ENCODE measurements around the gene SMC6.

Gene SMC6

GRCh38 chr2:17740203-17740602 is 13.4 kb downstream of the SMC6 start:
- no peak for TF ChIP-seq EZH2 (IDR thresholded peaks at IDR 0.05; ENCODE audit: borderline replicate concordance, low read depth, low read length, severe bottlenecking)
- TF ChIP-seq CTCF (IDR thresholded peaks at IDR 0.05; ENCODE audit: borderline replicate concordance, extremely low read depth, low read length, poor library complexity, severe bottlenecking): no peak
- DNase-seq (no peak), ATAC-seq (ENCODE audit: insufficient read depth, low read depth) (no peak)
- H3K9me3 ChIP-seq (ENCODE audit: insufficient read depth, low read length, severe bottlenecking): no peaks in the 10 kb centered on the region
- no peaks in the 10 kb centered on the region for H3K27me3 ChIP-seq (ENCODE audit: insufficient read depth, low read length, poor library complexity)
- H3K36me3 ChIP-seq (ENCODE audit: insufficient read depth, low read length): peaks cover 71% of the 10 kb centered on the region
- no peaks in the 10 kb centered on the region for H3K79me2 ChIP-seq (ENCODE audit: insufficient read depth, low read length)
- no peak overlapping the region for H3K27ac ChIP-seq (ENCODE audit: low read length)
- no peak overlapping the region for H3K9ac ChIP-seq (ENCODE audit: low read depth, low read length)
- no peaks in the 10 kb centered on the region for H3K4me1 ChIP-seq (ENCODE audit: insufficient read depth, low read length)
- H3K4me3 ChIP-seq (ENCODE audit: low read depth in 1 of 2, low read length in 2 of 2): no peak overlapping the region
- peaks cover 3% of the 10 kb centered on the region; the same call in 1 of the 2 replicates for H4K20me1 ChIP-seq (ENCODE audit: insufficient read depth, low read length)
- no peak overlapping the region for H2AFZ ChIP-seq (ENCODE audit: low read depth, low read length)
- H3K4me2 ChIP-seq (ENCODE audit: insufficient read depth, low read length): no peak overlapping the region

- Histone ChIP-seq H3K79me2 (ENCODE audit: insufficient read depth, low read length) (no peaks in the 10 kb centered on the region), H3K4me2 (ENCODE audit: insufficient read depth, low read length) (no peak overlapping the region), H2AFZ (ENCODE audit: low read depth, low read length) (no peak overlapping the region), H3K27me3 (ENCODE audit: insufficient read depth, low read length, poor library complexity) (no peaks in the 10 kb centered on the region), H3K9me3 (ENCODE audit: insufficient read depth, low read length, severe bottlenecking) (no peaks in the 10 kb centered on the region), H3K36me3 (ENCODE audit: insufficient read depth, low read length) (peaks cover 73% of the 10 kb centered on the region), H3K9ac (ENCODE audit: low read depth, low read length) (no peak overlapping the region), H3K4me3 (ENCODE audit: low read depth in 1 of 2, low read length in 2 of 2) (no peak overlapping the region), H4K20me1 (ENCODE audit: insufficient read depth, low read length) (0 out of 2 replicates have a peak, but pooled peaks cover 3% of the 10 kb centered on the region), H3K27ac (ENCODE audit: low read length) (no peak overlapping the region), H3K4me1 (ENCODE audit: insufficient read depth, low read length) (no peaks in the 10 kb centered on the region)
- DNase-seq: no peak
- TF ChIP-seq EZH2 (IDR thresholded peaks at IDR 0.05; ENCODE audit: borderline replicate concordance, low read depth, low read length, severe bottlenecking): no peak
- no peak for TF ChIP-seq CTCF (IDR thresholded peaks at IDR 0.05; ENCODE audit: borderline replicate concordance, extremely low read depth, low read length, poor library complexity, severe bottlenecking)
- ATAC-seq (ENCODE audit: insufficient read depth, low read depth): no peak
Measured at GRCh38 chr2:17736989-17737388, 16.6 kb downstream of the SMC6 start.

GRCh38 chr2:17735864-17736263 is 17.7 kb downstream of the SMC6 start:
- H3K27ac ChIP-seq (ENCODE audit: low read length): no peak overlapping the region
- no peaks in the 10 kb centered on the region for H3K27me3 ChIP-seq (ENCODE audit: insufficient read depth, low read length, poor library complexity)
- no peaks in the 10 kb centered on the region for H3K4me1 ChIP-seq (ENCODE audit: insufficient read depth, low read length)
- H3K4me3 ChIP-seq (ENCODE audit: low read depth in 1 of 2, low read length in 2 of 2): no peak overlapping the region
- no peak for TF ChIP-seq CTCF (IDR thresholded peaks at IDR 0.05; ENCODE audit: borderline replicate concordance, extremely low read depth, low read length, poor library complexity, severe bottlenecking)
- no peak for TF ChIP-seq EZH2 (IDR thresholded peaks at IDR 0.05; ENCODE audit: borderline replicate concordance, low read depth, low read length, severe bottlenecking)
- ATAC-seq (ENCODE audit: insufficient read depth, low read depth) (no peak), DNase-seq (no peak)
- H3K9me3 ChIP-seq (ENCODE audit: insufficient read depth, low read length, severe bottlenecking): no peaks in the 10 kb centered on the region
- H3K4me2 ChIP-seq (ENCODE audit: insufficient read depth, low read length): no peak overlapping the region
- no peaks in the 10 kb centered on the region for H3K79me2 ChIP-seq (ENCODE audit: insufficient read depth, low read length)
- H3K36me3 ChIP-seq (ENCODE audit: insufficient read depth, low read length): peaks cover 81% of the 10 kb centered on the region
- no peak overlapping the region for H2AFZ ChIP-seq (ENCODE audit: low read depth, low read length)
- no peak overlapping the region for H3K9ac ChIP-seq (ENCODE audit: low read depth, low read length)
- H4K20me1 ChIP-seq (ENCODE audit: insufficient read depth, low read length): 0 out of 2 replicates have a peak, but pooled peaks cover 3% of the 10 kb centered on the region

- TF ChIP-seq CTCF (IDR thresholded peaks at IDR 0.05; ENCODE audit: borderline replicate concordance, extremely low read depth, low read length, poor library complexity, severe bottlenecking): no peak
- TF ChIP-seq EZH2 (IDR thresholded peaks at IDR 0.05; ENCODE audit: borderline replicate concordance, low read depth, low read length, severe bottlenecking): no peak
Measured at GRCh38 chr2:17733599-17733998, 20.0 kb downstream of the SMC6 start.

More at GRCh38 chr2:17733599-17733998, 20.0 kb downstream of the SMC6 start:
- Histone ChIP-seq H3K27me3 (ENCODE audit: insufficient read depth, low read length, poor library complexity) (no peaks in the 10 kb centered on the region), H2AFZ (ENCODE audit: low read depth, low read length) (no peak overlapping the region), H3K27ac (ENCODE audit: low read length) (no peak overlapping the region), H3K4me2 (ENCODE audit: insufficient read depth, low read length) (no peak overlapping the region), H3K36me3 (ENCODE audit: insufficient read depth, low read length) (peaks cover 74% of the 10 kb centered on the region), H3K4me1 (ENCODE audit: insufficient read depth, low read length) (no peaks in the 10 kb centered on the region), H3K79me2 (ENCODE audit: insufficient read depth, low read length) (no peaks in the 10 kb centered on the region), H3K9me3 (ENCODE audit: insufficient read depth, low read length, severe bottlenecking) (no peaks in the 10 kb centered on the region), H4K20me1 (ENCODE audit: insufficient read depth, low read length) (0 out of 2 replicates have a peak, but pooled peaks cover 3% of the 10 kb centered on the region), H3K4me3 (ENCODE audit: low read depth in 1 of 2, low read length in 2 of 2) (no peak overlapping the region), H3K9ac (ENCODE audit: low read depth, low read length) (no peak overlapping the region)
- DNase-seq: no peak
- no peak for ATAC-seq (ENCODE audit: insufficient read depth, low read depth)
